HCT116 (cell line): ENCODE measurements around the gene TCERG1L. TPM values are rescaled to one million over a fixed set of nuclear protein-coding genes. Genes with fewer than 3 reads are reported as not detected.

Experiments used
- ATAC-seq: fragments of 200-7000 bp; cut with Tn5 transposase; 2 replicates; pipeline ENCODE4 v1.9.1; 2020; ENCODE audit warnings: mild to moderate bottlenecking, moderate library complexity
- BruUV-seq: library from RNA; stranded (reverse); fragments of 400-500 nt; replicated peaks from 2 replicates; lab custom pipeline; 2021; lab: Mats Ljungman, UMichigan
- CTCF ChIA-PET: fragments of 300-600 bp; sonication (Branson Sonifier 250); formaldehyde crosslinking; loops from one replicate; lab custom pipeline; 2021; ENCODE audit warnings: antibody characterized with exemption; lab: Charles Lee
- POLR2A ChIA-PET: fragments of 300-600, 350-600 bp; sonication (Branson Sonifier 250); formaldehyde crosslinking; loops from one replicate; lab custom pipeline; 2021; ENCODE audit warnings: antibody characterized with exemption; lab: Charles Lee
- RAD21 ChIA-PET, 2 experiments: fragments of 300-600 bp; sonication (Branson Sonifier 250); formaldehyde crosslinking; loops; one replicate each; lab custom pipeline; 2023; ENCODE audit warnings: low total read pairs in 2 of 2; ENCODE audit not compliant: uncharacterized antibody in 2 of 2, unreplicated experiment in 2 of 2, low non-redundant PET in 1 of 2; lab: Charles Lee
- DNase-seq: peaks from one replicate; pipeline ENCODE4 v3.0.0-alpha.2; 2010; ENCODE audit warnings: low read depth, low spot score
- H2AFZ ChIP-seq: fragments of 200-600 bp; shearing (Covaris generic), sonication (generic); 2 replicates; pipeline ENCODE4 v1.6.1; 2017; ENCODE audit warnings: low read depth, mixed run types, mixed read lengths, antibody characterized with exemption, low read length; ENCODE audit not compliant: poor library complexity, severe bottlenecking
- H3K27ac ChIP-seq: 2 replicates; pipeline ENCODE4 v1.5.1; 2012; ENCODE audit warnings: low read depth, low read length
- H3K27me3 ChIP-seq: fragments of 200-600 bp; sonication (generic); 2 replicates; pipeline ENCODE4 v1.6.1; 2016; ENCODE audit warnings: mixed run types, low read length, mixed read lengths; ENCODE audit not compliant: insufficient read depth
- H3K36me3 ChIP-seq, 2 experiments: fragments of 200-500 bp in 1 of 2; fragments of 200-600 bp in 1 of 2; sonication (Bioruptor generic) in 1 of 2; sonication (generic) in 1 of 2; 2 replicates each; pipeline versions ENCODE4 v1.5.1 to v1.6.1; 2014 to 2016; ENCODE audit warnings: low read length in 2 of 2, inconsistent platforms in 1 of 2, mixed read lengths in 1 of 2, mixed run types in 1 of 2; ENCODE audit not compliant: insufficient read depth in 2 of 2, control insufficient read depth in 1 of 2
- H3K4me1 ChIP-seq, 2 experiments: fragments of 200-600 bp in 1 of 2; sonication (generic) in 1 of 2; 2 replicates each; pipeline versions ENCODE4 v1.5.1 to v1.6.1; 2012 to 2017; ENCODE audit warnings: low read length in 2 of 2, inconsistent platforms in 1 of 2, mild to moderate bottlenecking in 1 of 2, mixed read lengths in 1 of 2, mixed run types in 1 of 2, moderate library complexity in 1 of 2; ENCODE audit not compliant: insufficient read depth in 2 of 2, control insufficient read depth in 1 of 2
- H3K4me2 ChIP-seq: fragments of 200-600 bp; sonication (generic); 2 replicates; pipeline ENCODE4 v1.6.1; 2017; ENCODE audit warnings: mixed run types, low read length, mixed read lengths
- H3K4me3 ChIP-seq, 2 experiments: fragments of 200-600 bp in 1 of 2; sonication (generic) in 1 of 2; replicated peaks in 1 of 2; 2 replicates each; pipeline ENCODE4 v1.5.1; 2011 to 2016; ENCODE audit warnings: low read length in 2 of 2, control low read depth in 1 of 2, low read depth in 1 of 2, mild to moderate bottlenecking in 1 of 2, mixed read lengths in 1 of 2, mixed run types in 1 of 2
- H3K79me2 ChIP-seq: fragments of 200-600 bp; sonication (generic); 2 replicates; pipeline ENCODE4 v1.6.1; 2017; ENCODE audit warnings: mild to moderate bottlenecking, mixed run types, low read length, moderate library complexity, mixed read lengths; ENCODE audit not compliant: insufficient read depth
- H3K9ac ChIP-seq: fragments of 200-600 bp; sonication (generic); 2 replicates; pipeline ENCODE4 v1.6.1; 2016; ENCODE audit warnings: low read length, mixed read lengths
- H3K9me2 ChIP-seq: fragments of 200-600 bp; sonication (generic), shearing (Covaris generic); 2 replicates; pipeline ENCODE4 v1.6.1; 2017; ENCODE audit warnings: mixed run types, mild to moderate bottlenecking, moderate library complexity; ENCODE audit not compliant: insufficient read depth
- H3K9me3 ChIP-seq, 2 experiments: fragments of 200-500 bp in 1 of 2; fragments of 200-600 bp in 1 of 2; sonication (Bioruptor generic) in 1 of 2; sonication (generic) in 1 of 2; 2 replicates each; pipeline ENCODE4 v1.6.1; 2014 to 2017; ENCODE audit warnings: low read length in 2 of 2, mixed read lengths in 2 of 2, inconsistent platforms in 1 of 2, low read depth in 1 of 2, mild to moderate bottlenecking in 1 of 2, mixed run types in 1 of 2, moderate library complexity in 1 of 2; ENCODE audit not compliant: control insufficient read depth in 1 of 2, insufficient read depth in 1 of 2
- H4K20me1 ChIP-seq: fragments of 200-600 bp; sonication (generic), shearing (Covaris generic); 2 replicates; pipeline ENCODE4 v1.6.1; 2017; ENCODE audit warnings: mixed run types, mild to moderate bottlenecking, moderate library complexity; ENCODE audit not compliant: insufficient read depth
- ATF3 ChIP-seq: IDR thresholded peaks from 2 replicates; pipeline ENCODE4 v1.6.1; 2012
- CTCF ChIP-seq, 3 experiments: fragments of 200-600 bp in 1 of 3; sonication (generic) in 1 of 3; IDR thresholded peaks in 2 of 3; conservative IDR thresholded peaks in 1 of 3; 2 replicates each; pipeline ENCODE4 v1.5.1; 2012 to 2017; ENCODE audit warnings: low read depth in 2 of 3, low read length in 2 of 3, antibody characterized with exemption in 1 of 3, borderline replicate concordance in 1 of 3, control low read depth in 1 of 3, mild to moderate bottlenecking in 1 of 3, mixed read lengths in 1 of 3, mixed run types in 1 of 3, moderate library complexity in 1 of 3; ENCODE audit not compliant: insufficient read depth in 1 of 3
- JUND ChIP-seq: IDR thresholded peaks from 2 replicates; pipeline ENCODE4 v1.6.1; 2012
- RAD21 ChIP-seq: IDR thresholded peaks from 2 replicates; pipeline ENCODE4 v1.6.1; 2012; ENCODE audit warnings: low read depth, mild to moderate bottlenecking
- intact Hi-C: fragments of 100-400 bp; cut with micrococcal nuclease; formaldehyde crosslinking; loops from 2 replicates; pipeline ENCODE4 v1.10.0; 2022
- total RNA-seq: library from RNA; stranded (reverse); gene quantifications from one replicate; pipeline ENCODE4 v1.2.1, GENCODE V29; 2021; ENCODE audit not compliant: unreplicated experiment

TCERG1L gene
- total RNA-seq, 1 experiment from 2014 or later = not detected

- H3K4me2 ChIP-seq = no peak overlapping the region
- H3K9ac ChIP-seq = no peak overlapping the region
- intact Hi-C loops = no loop called here
- no peaks in the 10 kb centered on the region for H4K20me1 ChIP-seq
- ChIA-PET RAD21 (no interaction called here), POLR2A (no interaction called here), CTCF (no interaction called here)
- no peak for DNase-seq
- H3K4me1 ChIP-seq = peaks cover 0 to 2% of the 10 kb centered on the region in 2 experiments; a peak in 1 of 4 replicates
- no peaks in the 10 kb centered on the region for H3K36me3 ChIP-seq
- H3K9me2 ChIP-seq = no peaks in the 10 kb centered on the region
- no peak overlapping the region for H2AFZ ChIP-seq
- no peak overlapping the region for H3K27ac ChIP-seq
- no peak overlapping the region for H3K4me3 ChIP-seq
- no TSS peak for BruUV-seq
- no peak for TF ChIP-seq JUND
- peak; percentile 26; the same call in 1 of the 2 replicates for TF ChIP-seq RAD21
- TF ChIP-seq CTCF (IDR thresholded peaks at IDR 0.05 in 2 of 3, conservative IDR thresholded peaks at IDR 0.05 in 1 of 3; ENCODE audit: borderline replicate concordance in 1 of 3, insufficient read depth in 1 of 3, low read depth in 2 of 3, low read length in 2 of 3) = peak; percentile 6 to 36 (median 13); a peak in 3 of 6 replicates
- H3K9me3 ChIP-seq = no peaks in the 10 kb centered on the region
- ATAC-seq = no peak
- H3K79me2 ChIP-seq = no peaks in the 10 kb centered on the region
- H3K27me3 ChIP-seq = no peaks in the 10 kb centered on the region
Measured at GRCh38 chr10:131088619-131089018, 222.9 kb downstream of the TCERG1L start.

GRCh38 chr10:131087464-131088215 is 223.9 kb downstream of the TCERG1L start:
- BruUV-seq = no TSS peak
- no peaks in the 10 kb centered on the region for H3K36me3 ChIP-seq
- ChIA-PET RAD21 (no interaction called here), CTCF (no interaction called here), POLR2A (no interaction called here)
- intact Hi-C loops = no loop called here
- H3K9me2 ChIP-seq = no peaks in the 10 kb centered on the region
- TF ChIP-seq ATF3 = no peak
- H3K27ac ChIP-seq = no peak overlapping the region
- no peak overlapping the region for H3K4me2 ChIP-seq
- no peaks in the 10 kb centered on the region for H3K4me1 ChIP-seq
- H2AFZ ChIP-seq = no peak overlapping the region
- H3K9ac ChIP-seq = no peak overlapping the region
- H3K79me2 ChIP-seq = no peaks in the 10 kb centered on the region
- DNase-seq (no peak), ATAC-seq (no peak)
- no peaks in the 10 kb centered on the region for H3K27me3 ChIP-seq
- no peak overlapping the region for H3K4me3 ChIP-seq
- H4K20me1 ChIP-seq = no peaks in the 10 kb centered on the region
- no peaks in the 10 kb centered on the region for H3K9me3 ChIP-seq
